Activated naive CD8-positive, alpha-beta T cell treated with anti-CD3 and anti-CD28 coated beads for 36 hours (primary cell): ENCODE data around the gene ACOT2. TPM values are rescaled to one million over a fixed set of nuclear protein-coding genes. Genes with fewer than 3 reads are reported as not detected.

Source experiments
- DNase-seq: peaks from one replicate; pipeline ENCODE4 v3.0.0; 2021
- H3K27ac Mint-ChIP-seq: one replicate; pipeline ENCODE4 v1.8.0; 2022; ENCODE audit warnings: mild to moderate bottlenecking, moderate library complexity, mixed read lengths
- H3K27me3 Mint-ChIP-seq: one replicate; pipeline ENCODE4 v1.8.0; 2022; ENCODE audit warnings: mild to moderate bottlenecking, mixed read lengths
- H3K36me3 Mint-ChIP-seq: one replicate; pipeline ENCODE4 v1.8.0; 2021; ENCODE audit warnings: mild to moderate bottlenecking, mixed read lengths
- H3K4me1 Mint-ChIP-seq: one replicate; pipeline ENCODE4 v1.8.0; 2021; ENCODE audit warnings: mixed read lengths
- H3K4me3 Mint-ChIP-seq: one replicate; pipeline ENCODE4 v1.8.0; 2022; ENCODE audit warnings: mild to moderate bottlenecking, moderate library complexity, mixed read lengths
- H3K9me3 Mint-ChIP-seq: one replicate; pipeline ENCODE4 v1.8.0; 2022; ENCODE audit warnings: mixed read lengths
- total RNA-seq, 2 experiments: library from RNA; stranded (reverse); gene quantifications; one replicate each; pipeline ENCODE4 v1.2.3, GENCODE V29; 2021

Gene ACOT2
- total RNA-seq, 2 experiments from 2014 or later = 13.2 to 13.8 TPM

- Mint-ChIP-seq H3K4me1 (no peaks in the 10 kb centered on the region), H3K9me3 (no peaks in the 10 kb centered on the region), H3K27me3 (no peaks in the 10 kb centered on the region), H3K36me3 (no peaks in the 10 kb centered on the region), H3K27ac (no peak overlapping the region), H3K4me3 (no peak overlapping the region)
- DNase-seq = no peak
Measured at GRCh38 chr14:73620268-73620667, 51.3 kb downstream of the ACOT2 start.

GRCh38 chr14:73623504-73624054 is 54.6 kb downstream of the ACOT2 start:
- H3K27me3 Mint-ChIP-seq = peaks cover 6% of the 10 kb centered on the region
- no peaks in the 10 kb centered on the region for H3K9me3 Mint-ChIP-seq
- H3K4me1 Mint-ChIP-seq = no peaks in the 10 kb centered on the region
- H3K27ac Mint-ChIP-seq = no peak overlapping the region
- H3K4me3 Mint-ChIP-seq = no peak overlapping the region
- H3K36me3 Mint-ChIP-seq = no peaks in the 10 kb centered on the region
- no peak for DNase-seq

Other genes starting within 250 kb of the ACOT2 start
- 10 to 100 TPM; 27.3 to 32.4 TPM for gene NUMB, start 110.7 kb upstream of the ACOT2 start, total RNA-seq
- gene RIOX1, start 78.3 kb upstream of the ACOT2 start, total RNA-seq = 10 to 100 TPM; 20.9 to 22.2 TPM
- 1 to 10 TPM; 1.4 to 1.5 TPM for gene ACOT1, start 32.1 kb upstream of the ACOT2 start, total RNA-seq
- not detected for gene HEATR4, start 10.3 kb upstream of the ACOT2 start, total RNA-seq
- 1 to 10 TPM; 2.0 to 2.4 TPM for gene ACOT4, start 22.7 kb downstream of the ACOT2 start, total RNA-seq
- gene ACOT6, start 43.3 kb downstream of the ACOT2 start, total RNA-seq = not detected
- gene DNAL1, start 75.8 kb downstream of the ACOT2 start, total RNA-seq = 10 to 100 TPM in 1 of 2 experiments, 1 to 10 TPM in 1; 7.7 to 11.9 TPM
- 10 to 100 TPM; 26.6 to 28.3 TPM for gene PNMA1, start 145.2 kb downstream of the ACOT2 start, total RNA-seq